IPS-NIHi7 (cell line): ENCODE results near the gene PKNOX1.
"Not testable (repeated sequence)": the region's sequence is repeated elsewhere in the genome, so short reads cannot be mapped to it uniquely, and the experiment has no call there.

Experiments used
- DNase-seq: peaks from one replicate; pipeline ENCODE4 v3.0.0; 2012; ENCODE audit warnings: mixed read lengths; ENCODE audit errors: extremely low spot score

The PKNOX1 gene

GRCh38 chr21:42983869-42984268 lies 9.5 kb downstream of the PKNOX1 start:
- DNase-seq, result no peak

GRCh38 chr21:42986125-42986783 lies 11.9 kb downstream of the PKNOX1 start:
- DNase-seq, result no peak

- no peak for DNase-seq
Measured at GRCh38 chr21:42988236-42988965, 14.0 kb downstream of the PKNOX1 start.

GRCh38 chr21:42989370-42989769 lies 15.0 kb downstream of the PKNOX1 start:
- not testable (repeated sequence) for DNase-seq

GRCh38 chr21:42989816-42990650 lies 15.7 kb downstream of the PKNOX1 start:
- no peak for DNase-seq

- peak; percentile 54 for DNase-seq
Measured at GRCh38 chr21:42991992-42992740, 17.8 kb downstream of the PKNOX1 start.

GRCh38 chr21:42993051-42993712 lies 18.8 kb downstream of the PKNOX1 start:
- DNase-seq, result no peak

- DNase-seq, result no peak
Measured at GRCh38 chr21:42997053-42997452, 22.7 kb downstream of the PKNOX1 start.

GRCh38 chr21:42997983-42998382 lies 23.6 kb downstream of the PKNOX1 start:
- not testable (repeated sequence) for DNase-seq

GRCh38 chr21:42999152-42999551 lies 24.8 kb downstream of the PKNOX1 start:
- not testable (repeated sequence) for DNase-seq

- not testable (repeated sequence) for DNase-seq
Measured at GRCh38 chr21:43000041-43000440, 25.7 kb downstream of the PKNOX1 start.

GRCh38 chr21:43001316-43001715 lies 27.0 kb downstream of the PKNOX1 start:
- no peak for DNase-seq

GRCh38 chr21:43004926-43005325 lies 30.6 kb downstream of the PKNOX1 start:
- DNase-seq, result no peak

GRCh38 chr21:43005635-43006034 lies 31.3 kb downstream of the PKNOX1 start:
- DNase-seq, result no peak

- DNase-seq, result not testable (repeated sequence)
Measured at GRCh38 chr21:43006051-43006873, 31.9 kb downstream of the PKNOX1 start.

- no peak for DNase-seq
Measured at GRCh38 chr21:43006874-43007208, 32.5 kb downstream of the PKNOX1 start.

- no peak for DNase-seq
Measured at GRCh38 chr21:43012596-43012995, 38.2 kb downstream of the PKNOX1 start.

GRCh38 chr21:43015906-43016540 lies 41.7 kb downstream of the PKNOX1 start:
- no peak for DNase-seq

- DNase-seq, result no peak
Measured at GRCh38 chr21:43016728-43017127, 42.4 kb downstream of the PKNOX1 start.

GRCh38 chr21:43018519-43018918 lies 44.2 kb downstream of the PKNOX1 start:
- no peak for DNase-seq
